Endodermal cell (in vitro differentiated cells): ENCODE results near the gene IRX6. TPM values are rescaled to one million over a fixed set of nuclear protein-coding genes. Genes with fewer than 3 reads are reported as not detected.

ENCODE experiments used
- DNase-seq: peaks from one replicate; pipeline ENCODE4 v3.0.0-alpha.2; 2017
- H3K27ac ChIP-seq: 2 replicates; pipeline ENCODE4 v1.5.1; 2013; ENCODE audit warnings: mild to moderate bottlenecking, low read depth, low read length, moderate library complexity
- H3K27me3 ChIP-seq: 2 replicates; pipeline ENCODE4 v1.6.1; 2013; ENCODE audit warnings: mild to moderate bottlenecking, low read length, moderate library complexity; ENCODE audit not compliant: insufficient read depth, control insufficient read depth, poor library complexity, severe bottlenecking
- H3K36me3 ChIP-seq: 2 replicates; pipeline ENCODE4 v1.7.0; 2013; ENCODE audit warnings: mild to moderate bottlenecking, low read length, moderate library complexity; ENCODE audit not compliant: control insufficient read depth, insufficient read depth
- H3K4me1 ChIP-seq: one replicate; pipeline ENCODE4 v1.7.0; 2013; ENCODE audit warnings: low read length; ENCODE audit not compliant: control insufficient read depth, insufficient read depth
- H3K4me3 ChIP-seq: 2 replicates; pipeline ENCODE4 v1.5.1; 2013; ENCODE audit warnings: mild to moderate bottlenecking, low read length, moderate library complexity
- H3K9ac ChIP-seq: 2 replicates; pipeline ENCODE4 v1.6.1; 2013; ENCODE audit warnings: mild to moderate bottlenecking, low read length, moderate library complexity; ENCODE audit not compliant: poor library complexity, severe bottlenecking; ENCODE audit errors: extremely low read depth
- H3K9me3 ChIP-seq: 2 replicates; pipeline ENCODE4 v1.6.1; 2013; ENCODE audit warnings: mild to moderate bottlenecking, low read length, moderate library complexity; ENCODE audit not compliant: control insufficient read depth
- H3K27ac Mint-ChIP-seq: 2 replicates; pipeline ENCODE4 v1.8.0; 2020; ENCODE audit warnings: mixed read lengths
- H3K27me3 Mint-ChIP-seq: 2 replicates; pipeline ENCODE4 v1.8.0; 2021; ENCODE audit warnings: mild to moderate bottlenecking, mixed read lengths; ENCODE audit not compliant: insufficient read depth
- H3K36me3 Mint-ChIP-seq: 2 replicates; pipeline ENCODE4 v1.8.0; 2020; ENCODE audit warnings: low read depth, mixed read lengths
- H3K4me1 Mint-ChIP-seq: 2 replicates; pipeline ENCODE4 v1.8.0; 2020; ENCODE audit warnings: mixed read lengths
- H3K4me3 Mint-ChIP-seq: 2 replicates; pipeline ENCODE4 v1.8.0; 2020; ENCODE audit warnings: mild to moderate bottlenecking, moderate library complexity, mixed read lengths
- H3K9me3 Mint-ChIP-seq: 2 replicates; pipeline ENCODE4 v1.8.0; 2020; ENCODE audit warnings: mild to moderate bottlenecking, mixed read lengths
- WGBS, 2 experiments: methylation state at CpG; one replicate each; pipeline versions ENCODE4 v1.1.5 to v1.1.7; 2013; ENCODE audit warnings: missing lambda C conversion rate in 2 of 2, mixed read lengths in 1 of 2; ENCODE audit not compliant: insufficient coverage in 1 of 2, insufficient read length in 1 of 2; 5-methylcytosine and 5-hydroxymethylcytosine counted together
- total RNA-seq, 2 donors: library from RNA; stranded (reverse); fragmentation: NEBNext Ultra II Directional in 1 of 2; extraction: Animal tissue kit (Norgen Biotek cat#: 25700) in 1 of 2; gene quantifications; 2 replicates in 1 of 2; 3 replicates in 1 of 2; pipeline ENCODE4 v1.2.1, GENCODE V29; 2021
- TF ChIP-seq, protein P1 (sequence below): fragments of 200-600 bp; sonication (generic); conservative IDR thresholded peaks from 2 replicates; pipeline ENCODE4 v1.5.0; 2021; ENCODE audit warnings: antibody characterized with exemption, mild to moderate bottlenecking

IRX6 gene
- total RNA-seq, 2 donors from 2014 or later = 0.55 to 1.1 TPM

DNA sequence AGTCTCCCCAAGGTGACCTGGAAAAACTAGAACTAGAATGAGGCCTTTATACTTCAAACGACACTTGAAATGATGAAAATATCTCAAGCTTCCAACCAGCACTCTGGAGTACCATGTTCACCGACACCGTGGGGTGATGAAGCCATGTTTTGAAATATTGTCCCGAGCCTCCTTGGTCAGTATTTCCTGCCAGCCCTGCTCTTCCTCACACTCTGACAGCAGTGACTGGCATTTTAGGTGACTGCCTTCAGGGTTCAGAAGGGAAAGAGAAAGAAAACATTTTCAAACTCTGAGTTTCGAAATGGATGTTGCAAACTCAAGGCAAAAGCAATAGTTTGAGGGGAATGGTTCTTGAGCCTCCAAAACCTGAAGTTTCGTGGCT lies 39.3 kb upstream of the IRX6 start:
- TF ChIP-seq, protein P1, sequence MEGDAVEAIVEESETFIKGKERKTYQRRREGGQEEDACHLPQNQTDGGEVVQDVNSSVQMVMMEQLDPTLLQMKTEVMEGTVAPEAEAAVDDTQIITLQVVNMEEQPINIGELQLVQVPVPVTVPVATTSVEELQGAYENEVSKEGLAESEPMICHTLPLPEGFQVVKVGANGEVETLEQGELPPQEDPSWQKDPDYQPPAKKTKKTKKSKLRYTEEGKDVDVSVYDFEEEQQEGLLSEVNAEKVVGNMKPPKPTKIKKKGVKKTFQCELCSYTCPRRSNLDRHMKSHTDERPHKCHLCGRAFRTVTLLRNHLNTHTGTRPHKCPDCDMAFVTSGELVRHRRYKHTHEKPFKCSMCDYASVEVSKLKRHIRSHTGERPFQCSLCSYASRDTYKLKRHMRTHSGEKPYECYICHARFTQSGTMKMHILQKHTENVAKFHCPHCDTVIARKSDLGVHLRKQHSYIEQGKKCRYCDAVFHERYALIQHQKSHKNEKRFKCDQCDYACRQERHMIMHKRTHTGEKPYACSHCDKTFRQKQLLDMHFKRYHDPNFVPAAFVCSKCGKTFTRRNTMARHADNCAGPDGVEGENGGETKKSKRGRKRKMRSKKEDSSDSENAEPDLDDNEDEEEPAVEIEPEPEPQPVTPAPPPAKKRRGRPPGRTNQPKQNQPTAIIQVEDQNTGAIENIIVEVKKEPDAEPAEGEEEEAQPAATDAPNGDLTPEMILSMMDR = no peak
- Mint-ChIP-seq H3K27me3 (peaks cover 2% of the 10 kb centered on the region), H3K9me3 (peaks cover 17% of the 10 kb centered on the region), H3K36me3 (no peaks in the 10 kb centered on the region), H3K4me3 (no peak overlapping the region), H3K27ac (no peak overlapping the region), H3K4me1 (peaks cover 3% of the 10 kb centered on the region)
- H3K27ac ChIP-seq = no peak overlapping the region
- DNase-seq = no peak
- no peak overlapping the region for H3K9ac ChIP-seq
- H3K9me3 ChIP-seq = peaks cover 8% of the 10 kb centered on the region
- no peak overlapping the region for H3K4me3 ChIP-seq
- 92 to 93% methylated on average over 5 to 6 of the region's 6 CpGs for WGBS, 2 experiments
- no peaks in the 10 kb centered on the region for H3K4me1 ChIP-seq
- H3K36me3 ChIP-seq = no peaks in the 10 kb centered on the region
- H3K27me3 ChIP-seq = peaks cover 9% of the 10 kb centered on the region

DNA sequence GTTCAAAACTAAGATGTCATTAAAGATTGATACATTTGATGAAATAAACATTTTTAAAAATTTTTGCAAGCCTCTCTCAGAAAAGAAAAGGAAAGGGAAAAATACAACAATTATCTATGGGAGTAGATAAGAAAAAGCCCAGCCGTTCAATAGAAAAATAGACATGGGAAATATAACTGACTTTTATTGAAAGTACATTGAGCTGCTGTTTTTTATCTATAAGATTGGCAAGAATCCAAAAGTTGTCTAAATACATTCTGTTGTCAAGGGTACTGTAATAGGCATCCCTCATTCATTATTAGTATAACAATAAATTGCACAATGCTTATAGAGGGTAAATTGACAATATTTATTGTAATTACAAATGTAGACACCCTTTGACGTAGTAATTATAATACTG lies 38.4 kb upstream of the IRX6 start:
- Mint-ChIP-seq H3K36me3 (no peaks in the 10 kb centered on the region), H3K9me3 (peaks cover 17% of the 10 kb centered on the region), H3K4me1 (peaks cover 3% of the 10 kb centered on the region), H3K27me3 (peaks cover 2% of the 10 kb centered on the region), H3K4me3 (no peak overlapping the region), H3K27ac (no peak overlapping the region)
- H3K27ac ChIP-seq = no peak overlapping the region
- WGBS, 2 experiments = 87 to 100% methylated on average over 1 of the region's 2 CpGs
- no peaks in the 10 kb centered on the region for H3K36me3 ChIP-seq
- H3K9me3 ChIP-seq = peaks cover 8% of the 10 kb centered on the region
- TF ChIP-seq, protein P1 = no peak
- no peaks in the 10 kb centered on the region for H3K4me1 ChIP-seq
- no peak overlapping the region for H3K4me3 ChIP-seq
- no peak for DNase-seq
- H3K9ac ChIP-seq = no peak overlapping the region
- peaks cover under 1% of the 10 kb centered on the region for H3K27me3 ChIP-seq

DNA sequence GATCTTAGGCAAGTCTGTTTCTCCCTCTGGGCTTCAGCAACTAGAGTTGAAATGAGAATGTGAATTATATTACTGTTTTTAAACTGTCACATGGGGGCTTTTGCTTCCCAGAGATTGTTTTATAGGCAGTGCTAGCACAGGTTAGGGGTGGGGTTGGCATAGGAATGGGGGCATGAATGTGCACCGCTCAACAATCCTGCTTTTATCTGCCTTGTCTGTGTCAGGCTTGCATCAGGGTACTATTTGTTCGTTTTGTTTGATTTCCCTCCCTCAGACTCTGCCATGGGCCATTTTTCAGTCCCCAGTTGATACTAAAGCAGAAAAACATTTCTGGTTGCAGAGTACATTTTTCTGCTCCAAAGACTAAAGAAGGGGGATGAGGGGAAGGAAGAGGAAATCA lies 34.6 kb upstream of the IRX6 start:
- no peaks in the 10 kb centered on the region for H3K36me3 ChIP-seq
- DNase-seq = no peak
- H3K27ac ChIP-seq = no peak overlapping the region
- H3K9me3 ChIP-seq = peaks cover 8% of the 10 kb centered on the region
- H3K27me3 ChIP-seq = no peaks in the 10 kb centered on the region
- Mint-ChIP-seq H3K4me1 (peaks cover 8% of the 10 kb centered on the region), H3K9me3 (peaks cover 17% of the 10 kb centered on the region), H3K27me3 (peaks cover 2% of the 10 kb centered on the region), H3K4me3 (no peak overlapping the region), H3K27ac (no peak overlapping the region), H3K36me3 (no peaks in the 10 kb centered on the region)
- no peaks in the 10 kb centered on the region for H3K4me1 ChIP-seq
- 95 to 100% methylated on average over 1 to 2 of the region's 2 CpGs for WGBS, 2 experiments
- no peak overlapping the region for H3K4me3 ChIP-seq
- TF ChIP-seq, protein P1 = no peak
- H3K9ac ChIP-seq = no peak overlapping the region
